Measurements from ENCODE around the gene TUBGCP6.
"Not testable (repeated sequence)": the region's sequence is repeated elsewhere in the genome, so short reads cannot be mapped to it uniquely, and the experiment has no call there.

The TUBGCP6 gene

GRCh38 chr22:50276143-50276542 is 31.3 kb upstream of the TUBGCP6 start:
- H3K27me3 ChIP-seq (ENCODE audit: insufficient read depth, low read depth, severe bottlenecking) = no peaks in the 10 kb centered on the region
- DNase-seq = peak; percentile 63
- TF ChIP-seq CTCF (IDR thresholded peaks at IDR 0.05; ENCODE audit: low read depth, low read length) = peak; percentile 87
- no peaks in the 10 kb centered on the region for H3K9me3 ChIP-seq (ENCODE audit: severe bottlenecking)
- H3K4me3 ChIP-seq (ENCODE audit: low read depth, low read length) = no peak overlapping the region
- H3K36me3 ChIP-seq = peaks cover 63% of the 10 kb centered on the region
- no peak overlapping the region for H3K27ac ChIP-seq

GRCh38 chr22:50275181-50276055 is 30.6 kb upstream of the TUBGCP6 start:
- no peak overlapping the region; the same call in 1 of the 2 replicates for H3K27ac ChIP-seq
- H3K36me3 ChIP-seq = peaks cover 58% of the 10 kb centered on the region
- no peaks in the 10 kb centered on the region for H3K9me3 ChIP-seq (ENCODE audit: severe bottlenecking)
- DNase-seq = no peak
- H3K27me3 ChIP-seq (ENCODE audit: insufficient read depth, low read depth, severe bottlenecking) = no peaks in the 10 kb centered on the region
- no peak overlapping the region for H3K4me3 ChIP-seq (ENCODE audit: low read depth, low read length)
- no peak for TF ChIP-seq CTCF (IDR thresholded peaks at IDR 0.05; ENCODE audit: low read depth, low read length)

- Histone ChIP-seq H3K27me3 (ENCODE audit: insufficient read depth, low read depth, severe bottlenecking) (no peaks in the 10 kb centered on the region), H3K4me3 (ENCODE audit: low read depth, low read length) (no peak overlapping the region), H3K36me3 (peaks cover 52% of the 10 kb centered on the region), H3K9me3 (ENCODE audit: severe bottlenecking) (no peaks in the 10 kb centered on the region), H3K27ac (no peak overlapping the region; the same call in 1 of the 2 replicates)
- no peak for TF ChIP-seq CTCF (IDR thresholded peaks at IDR 0.05; ENCODE audit: low read depth, low read length)
- no peak for DNase-seq
These were observed 29.9 kb upstream of the TUBGCP6 start for GRCh38 chr22:50274771-50275170.

GRCh38 chr22:50274311-50274710 is 29.5 kb upstream of the TUBGCP6 start:
- Histone ChIP-seq H3K9me3 (ENCODE audit: severe bottlenecking) (no peaks in the 10 kb centered on the region), H3K27me3 (ENCODE audit: insufficient read depth, low read depth, severe bottlenecking) (no peaks in the 10 kb centered on the region), H3K4me3 (ENCODE audit: low read depth, low read length) (no peak overlapping the region), H3K36me3 (peaks cover 47% of the 10 kb centered on the region), H3K27ac (no peak overlapping the region)
- DNase-seq = peak; percentile 63
- TF ChIP-seq CTCF (IDR thresholded peaks at IDR 0.05; ENCODE audit: low read depth, low read length) = peak; percentile 59

GRCh38 chr22:50273781-50274180 is 29.0 kb upstream of the TUBGCP6 start:
- not testable (repeated sequence) for H3K27me3 ChIP-seq (ENCODE audit: insufficient read depth, low read depth, severe bottlenecking); DNase-seq; H3K9me3 ChIP-seq (ENCODE audit: severe bottlenecking); H3K4me3 ChIP-seq (ENCODE audit: low read depth, low read length); H3K27ac ChIP-seq
- H3K36me3 ChIP-seq = peaks cover 42% of the 10 kb centered on the region

- H3K27me3 ChIP-seq (ENCODE audit: insufficient read depth, low read depth, severe bottlenecking); H3K4me3 ChIP-seq (ENCODE audit: low read depth, low read length); H3K27ac ChIP-seq; H3K9me3 ChIP-seq (ENCODE audit: severe bottlenecking): not testable (repeated sequence)
- H3K36me3 ChIP-seq = peaks cover 38% of the 10 kb centered on the region
- DNase-seq = peak; percentile 25
These were observed 28.5 kb upstream of the TUBGCP6 start for GRCh38 chr22:50273352-50273751.

Data from WERI-Rb-1 (cell line).